GM10847 (cell line): Measurements from ENCODE around the gene BUB3.

Experiments used
- POLR2A ChIP-seq: IDR thresholded peaks from 2 replicates; pipeline ENCODE4 v1.6.1; 2011; ENCODE audit not compliant: insufficient read length; ENCODE audit errors: extremely low read depth

The BUB3 gene, protein sequence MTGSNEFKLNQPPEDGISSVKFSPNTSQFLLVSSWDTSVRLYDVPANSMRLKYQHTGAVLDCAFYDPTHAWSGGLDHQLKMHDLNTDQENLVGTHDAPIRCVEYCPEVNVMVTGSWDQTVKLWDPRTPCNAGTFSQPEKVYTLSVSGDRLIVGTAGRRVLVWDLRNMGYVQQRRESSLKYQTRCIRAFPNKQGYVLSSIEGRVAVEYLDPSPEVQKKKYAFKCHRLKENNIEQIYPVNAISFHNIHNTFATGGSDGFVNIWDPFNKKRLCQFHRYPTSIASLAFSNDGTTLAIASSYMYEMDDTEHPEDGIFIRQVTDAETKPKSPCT

GRCh38 chr10:123154092-123154710, at the start of gene BUB3:
Gene BUB3 (plus strand): TSS chr10:123154402. CDS start chr10:123154918, 516 bp downstream.
- TF ChIP-seq POLR2A, result peak; percentile 97

DNA sequence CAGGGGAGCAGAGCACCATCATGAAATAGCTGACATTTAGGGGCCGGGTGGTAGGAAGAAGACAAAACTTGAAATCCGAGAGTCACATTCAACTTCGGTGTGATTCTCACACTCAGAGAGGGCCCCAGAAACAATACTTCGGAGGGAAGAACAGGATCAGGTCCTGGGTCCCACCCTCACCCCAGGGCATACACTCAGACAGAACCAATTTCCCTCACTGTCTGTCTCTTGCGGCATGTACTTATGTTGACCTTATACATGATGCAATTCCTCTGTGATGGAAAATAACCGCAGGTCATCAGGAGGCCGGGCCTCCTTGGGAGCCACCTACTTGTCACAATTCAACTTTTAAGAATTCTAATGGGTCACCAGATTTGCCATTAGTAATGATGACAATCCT, 44.7 kb upstream of the BUB3 start:
- TF ChIP-seq POLR2A, result no peak

- no peak for TF ChIP-seq POLR2A
Observed at GRCh38 chr10:123117644-123118417, 36.4 kb upstream of the BUB3 start.

DNA sequence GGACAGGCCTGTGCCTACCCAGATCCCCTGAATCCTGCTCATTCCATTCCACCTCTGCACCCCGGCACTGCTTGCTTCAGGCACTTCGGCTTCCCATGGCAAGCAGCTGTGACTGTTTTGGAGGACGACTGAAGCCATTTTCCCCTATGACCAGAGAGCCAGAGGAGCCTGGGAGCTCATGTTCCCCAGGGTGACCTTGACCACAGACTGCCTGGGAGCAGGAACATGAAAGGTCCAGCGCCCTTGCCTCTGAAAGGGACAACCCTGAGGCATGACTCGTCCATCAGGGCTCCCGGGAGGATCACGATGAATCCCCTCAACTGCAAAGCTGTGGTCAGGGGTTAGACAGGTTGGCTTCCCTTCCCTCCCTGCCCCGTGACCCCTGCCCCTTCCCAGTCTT, 35.1 kb upstream of the BUB3 start:
- TF ChIP-seq POLR2A, result no peak

DNA sequence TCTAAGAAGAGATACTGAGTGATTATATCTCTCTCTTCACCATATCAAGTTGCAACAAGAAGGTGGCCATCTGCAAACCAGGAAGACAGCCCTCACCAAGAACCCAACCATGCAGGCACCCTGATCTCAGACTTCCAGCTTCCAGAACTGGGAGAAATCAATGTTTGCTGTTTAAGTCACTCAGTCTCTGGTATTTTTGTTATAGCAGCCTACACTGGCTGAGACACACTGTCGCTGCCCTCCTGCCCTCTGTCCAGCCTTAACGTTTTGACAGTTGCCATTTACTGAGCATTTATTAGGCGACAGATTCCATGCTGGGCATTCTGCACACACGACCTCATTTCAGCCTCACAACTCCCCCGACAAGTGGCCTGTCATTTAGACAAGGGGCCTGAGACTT, 28.0 kb upstream of the BUB3 start:
- no peak for TF ChIP-seq POLR2A

DNA sequence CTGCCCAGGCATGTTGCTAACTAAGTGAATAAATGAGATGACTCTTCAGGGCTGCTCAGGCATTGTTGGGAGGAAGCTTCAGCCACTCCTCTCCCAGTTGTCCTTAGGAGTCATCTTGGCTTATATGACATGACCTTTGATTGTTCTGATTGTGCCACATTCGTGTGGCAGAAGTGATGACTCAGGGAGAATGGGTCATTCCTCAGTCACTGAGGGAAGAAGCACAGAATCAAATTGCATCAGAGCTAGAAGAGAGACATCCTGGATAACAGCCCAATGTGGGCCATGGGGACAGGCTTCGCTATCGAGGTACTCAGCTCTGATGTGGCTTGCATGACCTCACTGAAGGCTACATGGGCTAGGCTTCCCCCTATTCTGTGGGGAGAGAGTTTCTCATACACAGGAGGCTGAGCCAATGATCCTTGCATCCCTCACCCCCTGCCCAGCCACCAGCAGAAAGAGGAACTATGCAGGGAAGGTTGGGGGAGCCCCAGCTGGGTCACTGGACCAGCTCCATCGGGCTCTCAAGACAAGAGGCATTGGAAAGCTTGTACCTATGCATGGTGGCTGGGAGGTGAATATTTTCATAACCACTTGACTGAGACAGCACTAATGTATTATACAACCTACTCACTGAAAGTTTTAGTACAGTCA, 24.5 kb upstream of the BUB3 start:
- TF ChIP-seq POLR2A, result no peak

DNA sequence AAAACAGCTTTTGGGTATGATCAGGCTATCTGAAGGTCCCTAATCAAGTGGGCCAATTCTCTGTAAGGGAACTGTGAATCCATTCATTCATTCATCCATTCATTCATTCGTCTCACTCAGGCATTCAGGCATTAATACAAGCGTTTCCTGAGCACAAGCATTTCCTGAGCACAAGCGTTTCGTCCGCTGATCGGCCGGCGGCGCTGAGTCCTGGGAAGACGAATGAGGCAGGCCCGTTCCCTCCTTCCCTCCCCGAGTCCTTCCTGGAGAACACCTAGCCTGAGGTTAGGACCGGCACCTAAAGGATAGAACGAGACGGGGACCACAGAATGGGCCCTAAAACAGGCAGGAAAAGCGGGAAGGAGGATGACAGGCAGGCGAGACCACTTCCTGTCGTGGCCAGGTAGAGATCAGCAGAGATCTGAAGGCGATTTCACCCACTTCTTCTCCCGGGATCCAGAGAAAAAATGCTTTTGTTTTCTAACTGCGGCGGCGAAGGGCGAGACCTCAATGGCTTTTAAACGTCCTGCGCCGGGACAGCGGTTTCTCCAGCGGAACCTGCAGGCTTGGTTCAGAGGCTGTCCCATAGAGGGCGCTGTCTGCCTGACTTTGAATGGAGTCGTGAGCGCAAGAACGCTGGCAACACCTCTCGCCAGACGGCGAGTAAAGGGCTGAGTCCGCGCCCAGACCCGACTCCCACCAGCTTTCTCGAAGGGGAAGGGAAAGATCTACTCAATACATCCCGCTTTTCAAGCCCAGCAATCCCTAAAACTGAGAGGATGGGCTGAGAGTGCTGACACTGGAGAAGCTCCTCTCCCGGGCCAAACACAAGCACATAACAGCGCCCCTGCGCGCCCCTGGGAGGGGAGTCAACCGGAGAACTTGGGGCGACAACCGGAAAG, 21.4 kb upstream of the BUB3 start:
- no peak for TF ChIP-seq POLR2A

DNA sequence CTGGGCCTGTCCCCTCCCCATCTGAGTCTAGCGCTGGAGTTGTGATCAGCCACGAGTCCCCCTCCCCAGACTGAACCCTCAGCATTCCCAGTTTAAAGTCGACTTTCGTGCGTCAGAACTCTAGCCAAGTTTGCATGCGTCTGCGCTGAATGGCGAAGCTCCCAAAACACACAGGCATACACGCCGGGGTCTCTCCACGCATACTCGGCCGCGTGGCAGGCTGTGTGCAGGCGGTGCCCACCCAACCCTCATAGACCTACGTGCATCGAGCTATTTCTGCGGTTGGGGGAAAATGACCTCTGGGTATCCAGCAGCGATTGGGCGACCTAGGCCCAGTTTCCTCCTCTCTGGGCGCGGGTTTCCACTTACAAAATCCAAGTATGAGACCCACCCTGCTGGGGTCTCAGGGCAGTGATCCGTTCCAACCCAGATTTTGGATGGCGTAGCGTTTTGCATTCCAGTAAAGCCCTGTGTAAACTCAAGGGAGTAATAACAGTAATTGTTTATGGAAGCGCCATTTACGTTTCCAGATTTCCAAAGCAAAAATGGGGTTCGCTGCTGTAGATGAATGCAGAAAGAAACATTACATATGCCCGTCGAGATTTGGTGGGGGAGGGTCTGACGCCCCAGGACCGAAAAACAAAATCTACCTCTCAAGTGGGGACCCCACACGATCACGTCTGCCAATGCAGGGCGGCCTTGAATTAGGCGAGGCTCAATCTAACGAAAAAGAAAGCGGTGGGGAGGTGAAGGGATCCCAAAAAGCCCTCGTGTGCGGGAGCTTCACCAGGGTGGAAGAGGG, 20.5 kb upstream of the BUB3 start:
- TF ChIP-seq POLR2A, result no peak

DNA sequence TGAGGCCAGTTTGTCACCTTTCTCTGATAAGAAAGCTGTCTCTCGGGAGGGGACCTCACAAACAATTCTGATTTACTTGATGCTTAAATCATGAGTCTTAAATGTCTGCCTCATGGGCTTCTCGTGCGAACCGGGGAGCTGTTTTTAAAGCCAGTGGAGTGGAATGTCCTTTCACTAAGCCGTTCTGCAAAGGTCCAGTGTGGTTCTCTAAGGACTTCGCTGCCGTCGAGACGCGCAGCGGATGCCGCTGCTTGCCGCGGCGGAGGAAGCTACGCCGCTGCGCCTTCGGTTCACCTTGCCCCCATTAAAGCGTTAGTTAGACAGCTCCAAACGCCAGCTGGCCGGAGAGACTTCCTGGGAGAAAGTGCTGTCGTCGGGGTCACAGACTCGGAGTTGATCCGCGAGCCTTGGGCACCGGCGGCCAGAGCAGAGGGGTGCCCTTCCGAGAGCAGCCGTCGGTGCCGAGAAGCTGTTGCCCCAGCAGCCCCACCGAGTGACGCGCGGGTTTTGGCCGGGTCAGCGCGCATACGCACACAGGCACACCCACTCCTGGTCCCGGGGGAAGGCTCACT, 19.8 kb upstream of the BUB3 start:
- TF ChIP-seq POLR2A, result no peak

DNA sequence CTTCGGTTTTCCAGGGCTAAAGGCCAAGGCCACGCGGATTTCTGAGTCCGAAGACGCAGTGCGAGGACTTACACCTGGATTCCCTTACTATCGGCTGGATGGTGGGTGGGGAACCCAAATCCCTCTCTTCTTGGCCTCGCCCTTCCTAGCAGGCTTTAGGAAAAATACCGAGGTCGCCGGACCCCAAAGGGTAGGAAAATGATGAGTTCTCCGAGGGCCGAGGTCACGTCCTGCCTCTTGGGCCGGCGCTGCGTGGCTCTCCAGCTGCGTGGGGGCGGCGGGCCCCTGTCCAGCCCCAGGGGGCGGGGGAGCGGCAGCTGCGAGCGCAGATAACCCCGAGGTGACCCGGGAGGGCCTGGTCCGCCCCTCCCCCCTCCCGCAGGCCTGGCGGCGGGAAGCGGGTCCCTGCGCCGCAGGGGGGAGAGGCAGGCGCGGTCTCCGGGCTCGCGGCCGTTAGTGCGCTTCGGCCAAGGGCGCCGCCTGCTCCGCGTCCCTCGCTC, 19.2 kb upstream of the BUB3 start:
- no peak for TF ChIP-seq POLR2A

DNA sequence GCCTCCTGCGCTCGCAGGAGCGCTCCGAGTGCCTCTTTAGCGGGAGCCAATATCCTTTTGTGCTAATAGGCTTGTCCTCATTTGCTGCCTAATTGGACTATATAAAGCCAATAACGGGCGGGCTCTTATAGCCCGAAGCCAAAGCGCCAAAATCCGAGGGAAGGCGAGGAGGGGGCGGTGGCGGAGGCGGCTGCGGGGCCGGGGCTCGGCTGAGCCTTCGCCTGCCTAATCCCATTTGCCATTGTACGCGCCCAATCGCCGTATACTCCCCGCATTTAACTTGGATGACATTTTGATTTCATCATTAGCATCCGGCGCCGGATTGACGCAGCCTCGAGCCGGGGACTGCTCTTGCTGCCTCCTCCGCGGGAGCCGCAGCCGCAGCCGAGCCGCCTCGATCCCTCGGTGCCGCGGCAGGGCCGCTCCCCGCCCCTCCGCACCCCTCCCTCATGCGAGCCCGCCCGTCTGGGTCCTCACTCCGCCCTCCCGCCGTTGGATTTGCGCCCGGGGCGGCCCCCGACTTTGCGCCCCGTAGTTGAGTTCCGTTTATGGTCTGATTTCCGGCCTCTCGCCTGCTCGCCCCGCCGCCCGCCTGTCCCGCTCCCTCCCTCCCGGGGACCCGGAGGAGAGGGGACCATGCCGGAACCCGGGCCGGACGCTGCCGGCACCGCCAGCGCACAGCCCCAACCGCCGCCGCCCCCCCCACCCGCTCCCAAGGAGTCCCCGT, 18.6 kb upstream of the BUB3 start, which contains the start of gene HMX3:
TSS of gene HMX3 (plus strand) at position 556 of the 727 bp plus-strand sequence. CDS start at position 637, 81 bp downstream.
- TF ChIP-seq POLR2A, result no peak

- no peak for TF ChIP-seq POLR2A
Observed at GRCh38 chr10:123136221-123136805, 17.9 kb upstream of the BUB3 start.
